ENCODE results near the gene KCNQ1.

The KCNQ1 gene

GRCh38 chr11:2821891-2822290, 377.1 kb downstream of the KCNQ1 start:
- H2AFZ ChIP-seq (ENCODE audit: low read length), result no peak overlapping the region
- TF ChIP-seq CTCF (conservative IDR thresholded peaks at IDR 0.05; ENCODE audit: low read length) (no peak), EZH2phosphoT487 (IDR thresholded peaks at IDR 0.05; ENCODE audit: borderline replicate concordance) (no peak)
- H3K9ac ChIP-seq (ENCODE audit: low read depth, low read length, poor library complexity, severe bottlenecking), result no peak overlapping the region
- no peaks in the 10 kb centered on the region for H3K79me2 ChIP-seq (ENCODE audit: insufficient read depth, low read length)
- 0 out of 2 replicates have a peak, but pooled peaks cover 5% of the 10 kb centered on the region for H3K36me3 ChIP-seq (ENCODE audit: insufficient read depth, low read length)
- H3K4me3 ChIP-seq (ENCODE audit: low read length, poor library complexity, severe bottlenecking), result no peak overlapping the region
- no peaks in the 10 kb centered on the region for H3K4me1 ChIP-seq (ENCODE audit: insufficient read depth, low read length, poor library complexity, severe bottlenecking)
- no peaks in the 10 kb centered on the region for H3K27me3 ChIP-seq (ENCODE audit: insufficient read depth, low read length, poor library complexity, severe bottlenecking)
- no peaks in the 10 kb centered on the region for H4K20me1 ChIP-seq (ENCODE audit: insufficient read depth, low read length, poor library complexity, severe bottlenecking)
- H3K4me2 ChIP-seq (ENCODE audit: low read depth, low read length, poor library complexity, severe bottlenecking), result no peak overlapping the region
- H3K9me2 ChIP-seq (replicated peaks; ENCODE audit: low read depth, low read length), result no peaks in the 10 kb centered on the region
- H3F3A ChIP-seq (ENCODE audit: low read depth), result no peaks in the 10 kb centered on the region
- H3K9me3 ChIP-seq (ENCODE audit: insufficient read depth, low read depth, low read length), result peaks cover 19% of the 10 kb centered on the region; the same call in 1 of the 2 replicates

GRCh38 chr11:2824851-2825250, 380.0 kb downstream of the KCNQ1 start:
- H3K36me3 ChIP-seq (ENCODE audit: insufficient read depth, low read length), result 0 out of 2 replicates have a peak, but pooled peaks cover 5% of the 10 kb centered on the region
- H4K20me1 ChIP-seq (ENCODE audit: insufficient read depth, low read length, poor library complexity, severe bottlenecking), result no peaks in the 10 kb centered on the region
- no peak overlapping the region for H3K4me3 ChIP-seq (ENCODE audit: low read length, poor library complexity, severe bottlenecking)
- H3K79me2 ChIP-seq (ENCODE audit: insufficient read depth, low read length), result no peaks in the 10 kb centered on the region
- peaks cover 32% of the 10 kb centered on the region; the same call in 1 of the 2 replicates for H3K9me3 ChIP-seq (ENCODE audit: insufficient read depth, low read depth, low read length)
- H3F3A ChIP-seq (ENCODE audit: low read depth), result no peaks in the 10 kb centered on the region
- H3K4me2 ChIP-seq (ENCODE audit: low read depth, low read length, poor library complexity, severe bottlenecking), result no peak overlapping the region
- TF ChIP-seq CTCF (conservative IDR thresholded peaks at IDR 0.05; ENCODE audit: low read length), result no peak
- no peak for TF ChIP-seq EZH2phosphoT487 (IDR thresholded peaks at IDR 0.05; ENCODE audit: borderline replicate concordance)
- H3K9me2 ChIP-seq (replicated peaks; ENCODE audit: low read depth, low read length), result no peaks in the 10 kb centered on the region
- H2AFZ ChIP-seq (ENCODE audit: low read length), result no peak overlapping the region
- no peaks in the 10 kb centered on the region for H3K4me1 ChIP-seq (ENCODE audit: insufficient read depth, low read length, poor library complexity, severe bottlenecking)
- H3K9ac ChIP-seq (ENCODE audit: low read depth, low read length, poor library complexity, severe bottlenecking), result no peak overlapping the region
- H3K27me3 ChIP-seq (ENCODE audit: insufficient read depth, low read length, poor library complexity, severe bottlenecking), result no peaks in the 10 kb centered on the region

- H2AFZ ChIP-seq (ENCODE audit: low read length), result no peak overlapping the region
- H4K20me1 ChIP-seq (ENCODE audit: insufficient read depth, low read length, poor library complexity, severe bottlenecking), result no peaks in the 10 kb centered on the region
- peaks cover 32% of the 10 kb centered on the region; the same call in 1 of the 2 replicates for H3K9me3 ChIP-seq (ENCODE audit: insufficient read depth, low read depth, low read length)
- no peaks in the 10 kb centered on the region for H3K9me2 ChIP-seq (replicated peaks; ENCODE audit: low read depth, low read length)
- H3K27me3 ChIP-seq (ENCODE audit: insufficient read depth, low read length, poor library complexity, severe bottlenecking), result no peaks in the 10 kb centered on the region
- TF ChIP-seq CTCF (conservative IDR thresholded peaks at IDR 0.05; ENCODE audit: low read length) (no peak), EZH2phosphoT487 (IDR thresholded peaks at IDR 0.05; ENCODE audit: borderline replicate concordance) (no peak)
- no peak overlapping the region for H3K4me3 ChIP-seq (ENCODE audit: low read length, poor library complexity, severe bottlenecking)
- H3K79me2 ChIP-seq (ENCODE audit: insufficient read depth, low read length), result no peaks in the 10 kb centered on the region
- H3K36me3 ChIP-seq (ENCODE audit: insufficient read depth, low read length), result 0 out of 2 replicates have a peak, but pooled peaks cover 5% of the 10 kb centered on the region
- H3K9ac ChIP-seq (ENCODE audit: low read depth, low read length, poor library complexity, severe bottlenecking), result no peak overlapping the region
- H3K4me2 ChIP-seq (ENCODE audit: low read depth, low read length, poor library complexity, severe bottlenecking), result no peak overlapping the region
- no peaks in the 10 kb centered on the region for H3F3A ChIP-seq (ENCODE audit: low read depth)
- H3K4me1 ChIP-seq (ENCODE audit: insufficient read depth, low read length, poor library complexity, severe bottlenecking), result no peaks in the 10 kb centered on the region
Observed at GRCh38 chr11:2825261-2825888, 380.6 kb downstream of the KCNQ1 start.

Data from Loucy (cell line).